HAP-1 (cell line): ENCODE measurements around the gene OTUB2.
A peak's percentile ranks its signal among the peaks of the same experiment; 100 is the strongest.

Experiments
- DNase-seq, 2 experiments: peaks; one replicate each; pipeline ENCODE4 v3.0.0-alpha.2; 2016 to 2020; ENCODE audit warnings: low spot score in 2 of 2
- H3K27me3 ChIP-seq: fragments of 250-450 bp; sonication (Bioruptor Pico); 2 replicates; pipeline ENCODE4 v1.5.1; 2020; ENCODE audit warnings: low read depth, mild to moderate bottlenecking, moderate library complexity
- H3K36me3 ChIP-seq: fragments of 250-450 bp; sonication (Bioruptor Pico); replicated peaks from 2 replicates; pipeline ENCODE4 v1.5.1; 2020; ENCODE audit warnings: mild to moderate bottlenecking
- H3K4me1 ChIP-seq: fragments of 250-450 bp; sonication (Bioruptor Pico); 2 replicates; pipeline ENCODE4 v1.5.1; 2020; ENCODE audit warnings: mild to moderate bottlenecking
- H3K4me3 ChIP-seq: fragments of 250-450 bp; sonication (Bioruptor Pico); 2 replicates; pipeline ENCODE4 v1.5.1; 2020; ENCODE audit warnings: mild to moderate bottlenecking, moderate library complexity
- H3K9me3 ChIP-seq: fragments of 250-450 bp; sonication (Bioruptor Pico); 2 replicates; pipeline ENCODE4 v1.5.1; 2020; ENCODE audit warnings: mild to moderate bottlenecking, moderate library complexity
- in situ Hi-C: fragments of 300-500 bp; cut with MboI; formaldehyde crosslinking; loops from 3 replicates; pipeline ENCODE4 v1.14.3; 2020; ENCODE audit warnings: low sequenced_read_pairs, inconsistent platforms, mixed read lengths

The OTUB2 gene

DNA sequence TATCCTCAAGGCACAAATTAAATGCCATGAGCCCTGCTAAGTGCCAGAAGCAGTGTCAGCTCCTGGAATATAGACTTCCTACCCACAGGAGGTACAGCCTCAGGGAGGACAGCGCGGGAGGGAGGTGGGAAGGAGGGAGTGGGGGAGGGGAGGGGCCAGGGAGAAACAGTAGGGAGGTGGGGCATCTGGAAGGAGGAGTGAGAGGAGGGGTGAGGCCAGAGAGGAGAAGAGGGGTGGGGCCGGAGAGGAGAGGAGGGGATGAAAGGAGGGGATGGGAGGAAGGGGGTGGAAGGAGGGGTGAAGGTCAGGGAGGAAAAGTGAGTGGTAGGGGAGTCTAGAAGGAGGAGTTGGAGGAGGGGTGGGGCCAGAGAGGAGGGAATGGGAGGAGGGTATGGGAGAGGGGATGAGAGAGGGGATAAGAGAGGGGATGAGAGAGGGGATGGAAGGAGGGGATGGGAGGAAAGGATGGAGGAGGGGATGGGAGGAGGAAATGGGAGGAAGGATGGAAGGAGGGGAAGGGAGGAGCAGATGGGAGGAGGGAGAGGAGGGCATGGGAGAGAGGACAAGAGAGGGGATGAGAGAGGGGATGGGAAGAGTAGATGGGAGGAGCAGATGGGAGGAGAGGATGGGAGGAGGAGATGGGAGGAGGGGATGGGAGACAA lies 38.2 kb upstream of the OTUB2 start:
- H3K36me3 ChIP-seq: no peaks in the 10 kb centered on the region
- no peak overlapping the region for H3K4me3 ChIP-seq
- no peaks in the 10 kb centered on the region for H3K27me3 ChIP-seq
- DNase-seq: peak in 1 of 2 experiments; percentile 18
- H3K4me1 ChIP-seq: peaks cover 5% of the 10 kb centered on the region
- no peaks in the 10 kb centered on the region for H3K9me3 ChIP-seq
- in situ Hi-C loops: no loop called here

DNA sequence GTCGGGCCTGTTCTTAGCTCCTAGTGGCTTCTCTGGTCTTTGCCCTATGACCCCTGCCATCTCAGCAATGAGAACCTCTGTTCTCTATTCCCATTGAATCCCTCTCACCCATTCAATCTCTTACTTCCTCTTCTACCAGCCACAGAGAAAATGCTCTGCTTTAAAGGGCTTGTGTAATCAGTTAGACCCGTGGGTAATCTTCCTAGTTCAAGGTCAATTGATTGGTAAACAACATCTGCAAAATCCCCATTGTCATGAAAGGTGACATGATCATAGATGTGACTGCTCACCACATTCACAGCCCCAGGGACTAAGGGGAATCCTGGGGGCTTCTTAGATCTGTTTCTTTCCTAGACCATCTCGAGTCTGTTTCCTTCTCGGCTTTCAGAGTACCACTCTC lies 36.2 kb upstream of the OTUB2 start:
- Histone ChIP-seq H3K4me3 (no peak overlapping the region), H3K4me1 (peaks cover 5% of the 10 kb centered on the region), H3K36me3 (no peaks in the 10 kb centered on the region), H3K9me3 (no peaks in the 10 kb centered on the region), H3K27me3 (no peaks in the 10 kb centered on the region)
- no peak for DNase-seq
- in situ Hi-C loops: no loop called here

DNA sequence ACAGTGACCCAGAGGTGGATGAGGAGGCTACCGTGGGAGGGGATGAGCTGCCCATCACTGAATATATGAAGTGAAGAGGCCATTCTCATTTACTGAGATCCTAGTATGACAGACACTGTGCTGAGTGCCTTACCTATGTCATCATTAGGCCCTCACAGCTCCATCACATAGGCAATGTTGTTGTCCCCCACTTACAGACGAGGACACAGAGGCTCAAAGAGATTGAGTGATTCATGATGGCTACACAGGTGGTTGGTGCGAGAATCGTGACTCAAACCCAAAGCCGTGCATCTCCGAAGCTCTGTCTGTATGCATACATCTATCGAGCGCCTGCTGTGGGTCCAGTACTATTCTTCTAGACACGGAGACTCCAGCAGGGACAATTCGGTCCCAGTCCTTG lies 34.9 kb upstream of the OTUB2 start:
- H3K4me3 ChIP-seq: no peak overlapping the region
- H3K36me3 ChIP-seq: no peaks in the 10 kb centered on the region
- in situ Hi-C loops: no loop called here
- H3K9me3 ChIP-seq: no peaks in the 10 kb centered on the region
- no peaks in the 10 kb centered on the region for H3K27me3 ChIP-seq
- no peaks in the 10 kb centered on the region for H3K4me1 ChIP-seq
- DNase-seq: no peak

DNA sequence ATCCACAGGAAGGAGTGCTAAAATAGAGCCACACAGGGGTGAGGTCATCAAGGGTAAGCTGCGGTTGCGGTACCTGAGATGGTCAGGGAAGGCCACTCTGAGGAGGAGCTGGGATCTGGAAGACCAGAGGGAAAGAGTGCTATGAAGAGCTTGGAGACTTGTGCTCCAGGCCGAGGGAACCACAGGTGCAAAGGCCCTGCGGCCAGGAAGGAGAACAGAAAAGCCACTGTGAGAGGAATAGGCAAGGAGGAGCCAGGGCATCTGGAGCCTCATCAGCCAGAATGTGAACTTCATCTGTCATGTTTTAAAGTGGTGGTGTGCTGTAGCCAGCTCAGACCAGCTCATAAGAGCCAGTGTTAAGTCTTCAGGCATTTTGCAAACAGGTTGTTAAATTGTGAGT lies 34.5 kb upstream of the OTUB2 start:
- Histone ChIP-seq H3K4me1 (no peaks in the 10 kb centered on the region), H3K4me3 (no peak overlapping the region), H3K36me3 (no peaks in the 10 kb centered on the region), H3K27me3 (no peaks in the 10 kb centered on the region), H3K9me3 (no peaks in the 10 kb centered on the region)
- DNase-seq: no peak
- in situ Hi-C loops: no loop called here

DNA sequence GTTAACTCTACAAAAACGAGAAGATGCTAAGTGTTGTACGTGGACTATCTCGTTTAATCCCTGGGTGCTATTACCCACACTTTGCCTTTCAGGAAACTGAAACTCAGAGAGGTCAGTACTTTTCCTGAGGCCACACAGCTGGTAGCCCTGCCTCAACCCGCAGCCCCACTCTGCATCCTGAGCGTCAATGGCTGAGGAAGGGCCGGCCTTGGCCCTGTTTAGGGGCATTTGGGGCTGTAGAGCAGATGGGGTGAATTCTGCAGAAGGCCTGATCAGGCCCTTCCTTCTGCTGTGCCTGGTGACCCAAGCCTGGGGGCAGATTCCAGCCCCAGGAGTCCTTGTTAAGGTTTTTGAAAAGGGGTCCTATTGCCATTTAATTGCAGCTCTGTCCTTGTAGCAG lies 32.8 kb upstream of the OTUB2 start:
- H3K4me1 ChIP-seq: no peaks in the 10 kb centered on the region
- in situ Hi-C loops: no loop called here
- no peaks in the 10 kb centered on the region for H3K36me3 ChIP-seq
- no peak for DNase-seq
- H3K4me3 ChIP-seq: no peak overlapping the region
- no peaks in the 10 kb centered on the region for H3K27me3 ChIP-seq
- H3K9me3 ChIP-seq: no peaks in the 10 kb centered on the region

DNA sequence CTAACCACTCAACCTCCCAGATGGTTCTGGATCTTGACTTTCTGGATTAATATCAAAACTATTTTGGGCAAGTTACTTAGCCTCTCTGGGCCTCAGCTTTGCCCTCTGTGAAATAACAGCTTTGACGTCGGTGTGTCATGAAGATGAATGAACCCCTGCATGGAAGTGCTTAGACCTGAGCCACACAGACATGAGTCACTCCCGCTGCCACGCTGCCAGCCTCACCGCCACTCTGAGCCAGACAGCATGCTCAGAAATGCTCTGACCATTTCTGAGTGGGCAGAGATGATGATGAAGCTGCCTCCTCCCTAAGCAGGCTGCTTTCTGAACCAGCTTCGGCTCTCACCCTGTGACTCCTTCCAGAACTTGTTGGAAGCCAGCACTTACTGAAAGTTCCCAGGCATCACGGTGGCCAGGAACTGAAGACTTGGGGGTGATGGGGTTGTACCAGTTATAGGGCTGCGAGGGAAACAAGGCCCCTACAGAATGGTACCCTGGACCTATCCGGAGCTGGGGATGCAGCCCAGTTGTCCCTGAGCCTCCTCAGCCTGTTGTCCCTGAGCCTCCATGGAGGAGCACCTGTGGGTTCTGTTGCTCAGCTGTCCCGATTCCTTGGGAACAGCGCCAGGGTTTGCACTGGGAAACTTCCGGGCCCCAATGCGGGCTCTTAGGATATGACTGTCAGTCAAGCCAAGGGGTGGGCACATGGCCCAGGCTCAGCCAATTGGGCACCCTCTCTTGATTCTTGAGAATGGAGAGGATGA lies 31.0 kb upstream of the OTUB2 start:
- no peaks in the 10 kb centered on the region for H3K27me3 ChIP-seq
- DNase-seq: no peak
- no peaks in the 10 kb centered on the region for H3K4me1 ChIP-seq
- H3K4me3 ChIP-seq: no peak overlapping the region
- H3K9me3 ChIP-seq: no peaks in the 10 kb centered on the region
- in situ Hi-C loops: no loop called here
- H3K36me3 ChIP-seq: no peaks in the 10 kb centered on the region

DNA sequence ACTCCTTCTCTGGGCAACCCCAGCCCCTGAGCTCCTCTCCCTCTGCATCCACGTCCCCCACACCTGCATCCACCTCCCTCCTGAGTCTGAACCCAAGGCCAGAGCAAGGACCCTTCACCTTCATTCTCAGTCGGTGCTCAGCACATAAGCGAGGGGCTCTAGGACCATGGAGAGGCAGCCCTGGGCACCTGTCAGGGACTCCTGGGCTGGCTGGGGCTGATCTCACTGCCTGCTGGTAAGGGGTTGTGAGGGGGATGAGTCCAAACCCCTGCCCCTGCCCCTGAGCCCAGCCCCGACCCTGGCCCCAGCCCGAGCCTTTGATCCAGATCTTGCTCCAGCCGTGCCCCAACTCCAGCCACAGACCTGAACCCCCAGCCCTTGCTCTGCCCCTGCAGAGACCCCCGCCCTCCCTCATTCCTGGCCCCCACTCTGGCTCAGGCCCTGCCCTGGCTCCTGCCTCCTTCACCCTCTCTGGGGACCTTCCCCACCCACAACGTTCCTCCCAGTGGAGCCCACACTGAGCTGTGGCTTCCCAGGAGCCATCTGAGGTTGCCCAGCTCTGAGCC lies 29.9 kb upstream of the OTUB2 start:
- H3K36me3 ChIP-seq: no peaks in the 10 kb centered on the region
- DNase-seq: no peak
- H3K4me1 ChIP-seq: no peaks in the 10 kb centered on the region
- no peaks in the 10 kb centered on the region for H3K9me3 ChIP-seq
- H3K27me3 ChIP-seq: no peaks in the 10 kb centered on the region
- in situ Hi-C loops: no loop called here
- no peak overlapping the region for H3K4me3 ChIP-seq

DNA sequence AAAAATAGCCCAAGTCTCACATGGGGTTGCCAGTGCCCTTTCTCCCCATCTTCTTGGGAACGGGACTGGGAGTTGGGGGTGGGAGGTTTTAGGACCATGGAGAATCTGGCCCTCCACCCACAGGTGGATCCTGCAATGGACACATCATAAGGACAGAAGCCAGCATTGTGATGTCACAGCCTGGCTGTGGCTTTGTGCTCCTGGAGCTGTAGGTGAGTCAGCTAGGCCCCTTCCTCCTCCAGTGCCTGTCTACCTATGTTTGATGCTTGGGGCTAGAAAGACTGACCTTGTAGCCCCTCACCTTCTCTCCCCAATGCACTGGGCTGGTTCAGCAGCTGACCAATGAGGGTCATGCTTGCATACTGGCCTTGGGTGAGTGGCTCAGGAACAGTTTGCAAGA lies 29.1 kb upstream of the OTUB2 start, which contains the start of gene CCDC197:
Gene CCDC197, plus strand, starts transcription at position 220 of the 400 bp plus-strand sequence. CDS start 831 bp downstream, outside the sequence.
- H3K9me3 ChIP-seq: no peaks in the 10 kb centered on the region
- no peak within 1 kb of the TSS for H3K4me3 ChIP-seq
- in situ Hi-C loops: no loop called here
- no peaks in the 10 kb centered on the region for H3K4me1 ChIP-seq
- no peaks in the 10 kb centered on the region for H3K36me3 ChIP-seq
- H3K27me3 ChIP-seq: no peaks in the 10 kb centered on the region
- no peak for DNase-seq

DNA sequence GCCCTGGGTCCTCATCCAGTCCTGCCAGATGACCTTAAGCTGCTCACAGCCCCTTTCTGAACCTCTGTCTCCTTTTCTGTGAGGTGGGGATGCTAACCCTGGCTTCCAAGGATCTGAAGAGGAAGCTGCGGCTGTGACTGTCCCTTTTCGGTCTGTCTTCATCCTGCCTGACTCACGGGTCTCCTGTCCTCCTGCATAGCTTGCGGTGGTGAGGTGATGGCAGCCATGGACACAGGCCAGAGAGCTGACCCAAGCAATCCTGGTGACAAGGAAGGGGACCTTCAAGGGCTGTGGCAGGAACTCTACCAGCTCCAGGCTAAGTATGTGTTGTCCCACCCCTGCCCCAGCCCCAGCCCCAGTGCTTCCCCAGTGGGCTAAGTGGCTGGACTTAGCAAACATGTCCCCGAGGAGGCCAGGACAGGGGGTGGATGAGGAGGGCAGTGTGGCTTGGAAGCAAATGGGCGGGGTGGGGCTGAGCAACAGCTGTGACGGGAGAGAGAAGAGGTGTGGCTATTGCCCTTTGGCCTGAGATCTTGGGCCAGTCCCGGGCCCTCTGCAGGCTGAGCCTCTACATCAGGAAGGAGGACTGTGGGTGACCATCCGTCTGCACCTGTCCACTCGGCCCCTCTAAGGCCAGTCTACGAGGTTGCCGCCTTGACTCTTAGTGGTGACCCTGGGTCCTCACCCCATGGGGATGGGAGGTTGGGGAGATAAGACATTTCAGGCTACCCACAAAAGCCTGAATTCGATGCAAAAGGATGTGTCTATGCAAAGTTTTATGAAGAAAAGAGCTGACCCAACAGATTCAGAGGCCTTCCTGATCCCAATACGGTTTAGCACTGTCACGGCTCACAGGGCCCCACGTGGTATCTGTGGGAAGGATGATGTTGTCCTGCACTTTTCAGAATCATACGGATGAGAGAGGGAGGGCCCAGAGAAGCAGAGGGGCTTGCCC lies 27.9 kb upstream of the OTUB2 start:
- H3K27me3 ChIP-seq: no peaks in the 10 kb centered on the region
- in situ Hi-C loops: no loop called here
- H3K4me3 ChIP-seq: no peak overlapping the region
- no peak for DNase-seq
- no peaks in the 10 kb centered on the region for H3K9me3 ChIP-seq
- no peaks in the 10 kb centered on the region for H3K4me1 ChIP-seq
- no peaks in the 10 kb centered on the region for H3K36me3 ChIP-seq

DNA sequence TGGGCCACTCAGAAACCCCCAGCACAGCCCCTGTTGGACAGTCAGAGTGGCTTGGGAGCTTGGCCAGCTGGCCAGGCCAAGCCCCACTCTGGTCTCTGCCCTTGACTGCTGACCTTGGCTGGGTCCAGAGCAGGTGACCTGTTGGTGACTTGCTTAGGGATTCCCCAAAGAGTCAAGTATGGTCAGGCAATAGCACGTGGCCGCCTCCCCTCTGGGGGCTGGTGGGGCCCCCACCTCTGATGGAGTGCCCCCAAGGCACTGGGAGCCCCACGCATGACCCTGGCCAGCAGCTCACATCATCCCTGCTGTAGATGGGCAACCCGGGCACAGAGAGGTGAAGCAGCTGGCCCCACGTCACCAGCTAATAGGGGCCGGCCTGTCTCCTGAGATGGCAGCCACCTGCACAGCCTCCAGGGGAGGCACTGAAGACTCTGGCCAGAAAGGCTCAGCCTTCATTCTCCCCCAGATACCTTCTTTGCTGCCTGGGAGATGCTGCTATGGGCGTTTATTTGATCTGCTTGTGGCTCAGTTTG lies 27.2 kb upstream of the OTUB2 start:
- H3K9me3 ChIP-seq: no peaks in the 10 kb centered on the region
- no peaks in the 10 kb centered on the region for H3K27me3 ChIP-seq
- no peak overlapping the region for H3K4me3 ChIP-seq
- in situ Hi-C loops: no loop called here
- no peaks in the 10 kb centered on the region for H3K36me3 ChIP-seq
- no peak for DNase-seq
- no peaks in the 10 kb centered on the region for H3K4me1 ChIP-seq

DNA sequence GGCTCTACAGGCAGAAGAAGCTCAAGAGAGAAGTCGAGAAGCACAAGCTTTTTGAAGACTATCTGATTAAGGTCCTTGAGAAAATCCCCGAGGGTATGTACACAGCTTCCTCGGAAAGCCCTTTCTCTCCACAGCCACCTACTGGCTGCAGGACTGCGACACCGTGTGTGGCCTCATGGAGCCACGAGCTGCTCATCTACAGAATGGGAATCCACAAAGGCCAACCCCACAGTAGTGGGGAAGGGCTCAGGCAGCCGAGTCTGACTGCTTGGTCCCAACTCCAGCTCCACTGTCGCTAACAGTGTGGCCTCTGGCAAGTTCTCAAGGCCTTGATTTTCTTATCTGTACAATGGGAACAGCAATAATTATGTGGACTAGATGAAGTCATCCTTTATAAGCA lies 26.6 kb upstream of the OTUB2 start:
- Histone ChIP-seq H3K4me3 (no peak overlapping the region), H3K36me3 (no peaks in the 10 kb centered on the region), H3K9me3 (no peaks in the 10 kb centered on the region), H3K4me1 (no peaks in the 10 kb centered on the region), H3K27me3 (no peaks in the 10 kb centered on the region)
- in situ Hi-C loops: no loop called here
- no peak for DNase-seq

DNA sequence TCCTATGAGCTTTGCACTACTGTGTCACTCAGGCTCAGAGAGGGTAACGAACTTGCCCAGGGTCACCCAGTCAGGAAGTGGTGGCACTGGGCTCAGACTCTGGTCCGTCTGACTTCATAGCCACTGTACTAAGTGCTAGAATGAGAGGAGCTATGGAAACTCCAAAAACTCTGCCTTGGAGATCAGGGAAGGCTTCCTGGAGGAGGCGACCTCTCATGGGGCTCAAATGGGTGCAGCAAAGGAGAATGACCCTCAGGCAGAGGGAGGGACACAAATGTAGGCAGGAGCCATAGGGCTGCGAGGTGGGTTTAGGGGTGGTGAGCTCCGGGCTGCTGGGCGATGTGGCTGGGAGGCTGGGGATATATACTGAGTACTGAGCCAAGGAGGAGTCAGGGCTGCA lies 25.9 kb upstream of the OTUB2 start:
- 0 out of 2 replicates have a peak, but pooled peaks cover 2% of the 10 kb centered on the region for H3K4me1 ChIP-seq
- no peaks in the 10 kb centered on the region; the same call in 1 of the 2 replicates for H3K27me3 ChIP-seq
- no peak for DNase-seq
- in situ Hi-C loops: loop anchor here (5.0 kb wide), 1 partner anchor 58 kb away; no protein-coding TSS in a partner anchor
- no peaks in the 10 kb centered on the region for H3K36me3 ChIP-seq
- H3K4me3 ChIP-seq: no peak overlapping the region
- no peaks in the 10 kb centered on the region for H3K9me3 ChIP-seq

DNA sequence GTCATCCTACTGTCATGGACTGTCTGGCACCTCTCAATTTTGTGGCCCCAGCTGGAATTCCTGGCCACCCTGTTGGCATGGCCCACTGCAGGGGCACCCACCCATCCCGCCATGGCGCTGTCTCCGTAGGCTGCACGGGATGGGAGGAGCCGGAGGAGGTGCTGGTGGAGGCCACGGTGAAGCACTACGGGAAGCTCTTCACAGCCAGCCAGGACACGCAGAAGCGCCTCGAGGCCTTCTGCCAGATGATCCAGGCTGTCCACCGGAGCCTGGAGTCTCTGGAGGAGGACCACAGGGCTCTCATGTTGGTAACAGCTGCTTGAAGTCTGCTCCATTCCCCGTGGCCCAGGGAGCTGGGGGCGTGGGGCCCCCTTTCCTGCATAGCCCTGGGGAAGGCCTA lies 25.1 kb upstream of the OTUB2 start:
- no peak for DNase-seq
- Histone ChIP-seq H3K36me3 (no peaks in the 10 kb centered on the region), H3K27me3 (no peaks in the 10 kb centered on the region; the same call in 1 of the 2 replicates), H3K9me3 (no peaks in the 10 kb centered on the region), H3K4me3 (no peak overlapping the region), H3K4me1 (0 out of 2 replicates have a peak, but pooled peaks cover 3% of the 10 kb centered on the region)
- in situ Hi-C loops: loop anchor here (5.0 kb wide), 1 partner anchor 59 kb away; no protein-coding TSS in a partner anchor
